ENCODE data around the gene SORT1. TPM values are rescaled to one million over a fixed set of nuclear protein-coding genes. Genes with fewer than 3 reads are reported as not detected.

SORT1 gene
- total RNA-seq, 1 experiment from 2014 or later = 9.2 TPM

DNA sequence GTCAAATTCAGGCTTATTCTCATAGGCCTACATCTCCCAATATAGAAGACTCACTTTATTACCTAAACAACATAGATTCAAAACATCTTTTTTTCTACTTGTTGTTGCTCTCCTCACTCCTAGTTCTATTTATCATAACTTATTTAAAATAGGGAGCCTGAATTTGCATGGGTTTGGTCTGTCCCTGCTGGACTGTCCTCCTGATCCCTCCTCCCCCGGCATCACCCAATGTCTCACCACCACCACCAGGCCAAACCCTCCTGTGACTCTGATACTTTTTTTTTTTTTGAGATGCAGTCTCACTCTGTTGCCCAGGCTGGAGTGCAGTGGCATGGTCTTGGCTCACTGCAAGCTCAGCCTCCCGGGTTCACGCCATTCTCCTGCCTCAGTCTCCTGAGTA lies 59.1 kb downstream of the SORT1 start:
- ATAC-seq (no peak), DNase-seq (no peak)
- peaks cover 7% of the 10 kb centered on the region for H3K36me3 ChIP-seq (ENCODE audit: low read depth, low read length)
- no peak overlapping the region for H2AFZ ChIP-seq (ENCODE audit: low read length)
- TF ChIP-seq, protein P1, sequence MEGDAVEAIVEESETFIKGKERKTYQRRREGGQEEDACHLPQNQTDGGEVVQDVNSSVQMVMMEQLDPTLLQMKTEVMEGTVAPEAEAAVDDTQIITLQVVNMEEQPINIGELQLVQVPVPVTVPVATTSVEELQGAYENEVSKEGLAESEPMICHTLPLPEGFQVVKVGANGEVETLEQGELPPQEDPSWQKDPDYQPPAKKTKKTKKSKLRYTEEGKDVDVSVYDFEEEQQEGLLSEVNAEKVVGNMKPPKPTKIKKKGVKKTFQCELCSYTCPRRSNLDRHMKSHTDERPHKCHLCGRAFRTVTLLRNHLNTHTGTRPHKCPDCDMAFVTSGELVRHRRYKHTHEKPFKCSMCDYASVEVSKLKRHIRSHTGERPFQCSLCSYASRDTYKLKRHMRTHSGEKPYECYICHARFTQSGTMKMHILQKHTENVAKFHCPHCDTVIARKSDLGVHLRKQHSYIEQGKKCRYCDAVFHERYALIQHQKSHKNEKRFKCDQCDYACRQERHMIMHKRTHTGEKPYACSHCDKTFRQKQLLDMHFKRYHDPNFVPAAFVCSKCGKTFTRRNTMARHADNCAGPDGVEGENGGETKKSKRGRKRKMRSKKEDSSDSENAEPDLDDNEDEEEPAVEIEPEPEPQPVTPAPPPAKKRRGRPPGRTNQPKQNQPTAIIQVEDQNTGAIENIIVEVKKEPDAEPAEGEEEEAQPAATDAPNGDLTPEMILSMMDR (conservative IDR thresholded peaks at IDR 0.05; ENCODE audit: low read depth, low read length) = no peak
- TF ChIP-seq EZH2phosphoT487 (IDR thresholded peaks at IDR 0.05; ENCODE audit: borderline replicate concordance, low read length) (no peak), EZH2 (IDR thresholded peaks at IDR 0.05; ENCODE audit: low read length, unreplicated experiment) (no peak)
- no peaks in the 10 kb centered on the region for H3K79me2 ChIP-seq (ENCODE audit: low read length)
- no peak overlapping the region for H3K27ac ChIP-seq (ENCODE audit: low read length)
- CTCF ChIA-PET = no interaction called here
- intact Hi-C loops (cut with micrococcal nuclease) = no loop called here
- no peak overlapping the region for H3K4me2 ChIP-seq (ENCODE audit: low read length)
- no peaks in the 10 kb centered on the region for H3K27me3 ChIP-seq (ENCODE audit: low read length)
- H3K9me2 ChIP-seq (replicated peaks; ENCODE audit: low read length) = no peaks in the 10 kb centered on the region
- no peaks in the 10 kb centered on the region for H3K9me3 ChIP-seq (ENCODE audit: low read length)
- no peak overlapping the region for H3K9ac ChIP-seq (ENCODE audit: low read length)
- no peak overlapping the region for H3K4me3 ChIP-seq (ENCODE audit: low read length)
- no peaks in the 10 kb centered on the region for H3F3A ChIP-seq (ENCODE audit: low read length, unreplicated experiment)
- POLR2A ChIA-PET (ENCODE audit: unreplicated experiment) = no interaction called here
- no peaks in the 10 kb centered on the region for H4K20me1 ChIP-seq (ENCODE audit: low read length)
- no TSS peak for BruUV-seq (replicated peaks)
- no peaks in the 10 kb centered on the region for H3K4me1 ChIP-seq (ENCODE audit: insufficient read depth, low read length)

DNA sequence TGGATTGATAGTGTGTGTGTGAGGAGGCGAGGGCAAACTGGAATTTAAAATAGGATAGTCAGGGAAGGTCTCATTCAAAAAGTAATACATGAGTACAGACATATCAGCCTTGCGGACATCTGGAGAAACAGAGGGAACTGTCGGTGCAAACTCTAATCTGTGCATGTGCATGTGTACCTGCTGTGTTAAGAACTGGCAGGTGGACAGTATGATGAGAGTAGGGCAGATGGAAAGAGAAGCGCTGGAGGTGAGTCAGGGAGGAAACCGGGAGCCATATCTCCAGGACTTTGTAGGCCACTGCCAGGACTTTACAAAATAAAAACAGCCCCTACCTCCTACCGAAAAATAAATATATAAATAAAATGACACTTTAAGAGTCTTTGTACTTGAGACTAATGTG lies 59.6 kb downstream of the SORT1 start:
- DNase-seq (no peak), ATAC-seq (no peak)
- POLR2A ChIA-PET (ENCODE audit: unreplicated experiment) = no interaction called here
- no peak overlapping the region for H3K4me3 ChIP-seq (ENCODE audit: low read length)
- no peak overlapping the region for H3K4me2 ChIP-seq (ENCODE audit: low read length)
- no peaks in the 10 kb centered on the region for H3K9me2 ChIP-seq (replicated peaks; ENCODE audit: low read length)
- H3F3A ChIP-seq (ENCODE audit: low read length, unreplicated experiment) = no peaks in the 10 kb centered on the region
- no peak overlapping the region for H3K9ac ChIP-seq (ENCODE audit: low read length)
- no peaks in the 10 kb centered on the region for H3K4me1 ChIP-seq (ENCODE audit: insufficient read depth, low read length)
- no TSS peak for BruUV-seq (replicated peaks)
- no peak for TF ChIP-seq EZH2phosphoT487 (IDR thresholded peaks at IDR 0.05; ENCODE audit: borderline replicate concordance, low read length)
- no peak for TF ChIP-seq EZH2 (IDR thresholded peaks at IDR 0.05; ENCODE audit: low read length, unreplicated experiment)
- TF ChIP-seq, protein P1 (conservative IDR thresholded peaks at IDR 0.05; ENCODE audit: low read depth, low read length) = no peak
- H3K27ac ChIP-seq (ENCODE audit: low read length) = no peak overlapping the region
- no peaks in the 10 kb centered on the region for H3K9me3 ChIP-seq (ENCODE audit: low read length)
- H3K36me3 ChIP-seq (ENCODE audit: low read depth, low read length) = peaks cover 11% of the 10 kb centered on the region
- no peaks in the 10 kb centered on the region for H3K79me2 ChIP-seq (ENCODE audit: low read length)
- no peaks in the 10 kb centered on the region for H3K27me3 ChIP-seq (ENCODE audit: low read length)
- CTCF ChIA-PET = no interaction called here
- H4K20me1 ChIP-seq (ENCODE audit: low read length) = no peaks in the 10 kb centered on the region
- intact Hi-C loops (cut with micrococcal nuclease) = no loop called here
- no peak overlapping the region for H2AFZ ChIP-seq (ENCODE audit: low read length)

DNA sequence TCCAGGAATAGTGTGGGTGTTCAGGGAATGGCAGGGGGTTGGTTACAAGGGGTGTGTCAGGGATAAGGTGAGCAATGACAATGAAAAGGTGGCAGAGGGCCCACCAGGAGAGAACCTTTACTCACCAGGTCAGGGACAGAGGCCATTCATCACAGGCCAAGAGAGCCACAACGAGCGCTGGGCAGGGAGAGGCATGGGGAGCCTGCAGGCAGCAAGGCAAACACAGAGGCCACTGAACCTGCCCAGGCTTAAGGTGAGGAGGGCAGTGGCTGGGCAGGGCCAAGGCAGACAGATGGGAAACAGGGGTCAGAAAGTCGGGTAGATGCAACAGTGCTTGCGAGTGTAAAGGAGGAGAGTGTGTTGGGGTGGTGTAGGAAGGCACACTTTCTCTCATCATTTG lies 62.6 kb downstream of the SORT1 start:
- H3K9me3 ChIP-seq (ENCODE audit: low read length) = peaks cover 12% of the 10 kb centered on the region
- intact Hi-C loops (cut with micrococcal nuclease) = no loop called here
- no TSS peak for BruUV-seq (replicated peaks)
- CTCF ChIA-PET = no interaction called here
- H3K36me3 ChIP-seq (ENCODE audit: low read depth, low read length) = peaks cover 33% of the 10 kb centered on the region
- no peaks in the 10 kb centered on the region for H3K9me2 ChIP-seq (replicated peaks; ENCODE audit: low read length)
- no peaks in the 10 kb centered on the region for H3K4me1 ChIP-seq (ENCODE audit: insufficient read depth, low read length)
- ATAC-seq (no peak), DNase-seq (no peak)
- no peak overlapping the region for H3K4me2 ChIP-seq (ENCODE audit: low read length)
- no peak overlapping the region for H2AFZ ChIP-seq (ENCODE audit: low read length)
- H3K4me3 ChIP-seq (ENCODE audit: low read length) = no peak overlapping the region
- no peak for TF ChIP-seq EZH2 (IDR thresholded peaks at IDR 0.05; ENCODE audit: low read length, unreplicated experiment)
- TF ChIP-seq, protein P1 (conservative IDR thresholded peaks at IDR 0.05; ENCODE audit: low read depth, low read length) = no peak
- no peak for TF ChIP-seq EZH2phosphoT487 (IDR thresholded peaks at IDR 0.05; ENCODE audit: borderline replicate concordance, low read length)
- no peak overlapping the region for H3K27ac ChIP-seq (ENCODE audit: low read length)
- no peaks in the 10 kb centered on the region for H3K27me3 ChIP-seq (ENCODE audit: low read length)
- H4K20me1 ChIP-seq (ENCODE audit: low read length) = no peaks in the 10 kb centered on the region
- H3K9ac ChIP-seq (ENCODE audit: low read length) = no peak overlapping the region
- POLR2A ChIA-PET (ENCODE audit: unreplicated experiment) = no interaction called here
- no peaks in the 10 kb centered on the region for H3F3A ChIP-seq (ENCODE audit: low read length, unreplicated experiment)
- no peaks in the 10 kb centered on the region for H3K79me2 ChIP-seq (ENCODE audit: low read length)
